Fibroblast of mammary gland (primary cell): ENCODE data around the gene ZBTB39.
"Not testable (repeated sequence)": the region's sequence is repeated elsewhere in the genome, so short reads cannot be mapped to it uniquely, and the experiment has no call there.

Experiments
- DNase-seq: peaks from one replicate; pipeline ENCODE4 v3.0.0-alpha.2; 2010; ENCODE audit warnings: low read depth
- H3K4me3 ChIP-seq: 2 replicates; pipeline ENCODE4 v1.5.1; 2011; ENCODE audit warnings: low read depth, mild to moderate bottlenecking, low read length, moderate library complexity; ENCODE audit not compliant: control insufficient read depth
- TF ChIP-seq, protein P1 (sequence below): conservative IDR thresholded peaks from 2 replicates; pipeline ENCODE4 v1.5.1; 2011; ENCODE audit warnings: low read depth, low read length, inconsistent platforms; ENCODE audit not compliant: control insufficient read depth, insufficient read depth

The ZBTB39 gene

DNA sequence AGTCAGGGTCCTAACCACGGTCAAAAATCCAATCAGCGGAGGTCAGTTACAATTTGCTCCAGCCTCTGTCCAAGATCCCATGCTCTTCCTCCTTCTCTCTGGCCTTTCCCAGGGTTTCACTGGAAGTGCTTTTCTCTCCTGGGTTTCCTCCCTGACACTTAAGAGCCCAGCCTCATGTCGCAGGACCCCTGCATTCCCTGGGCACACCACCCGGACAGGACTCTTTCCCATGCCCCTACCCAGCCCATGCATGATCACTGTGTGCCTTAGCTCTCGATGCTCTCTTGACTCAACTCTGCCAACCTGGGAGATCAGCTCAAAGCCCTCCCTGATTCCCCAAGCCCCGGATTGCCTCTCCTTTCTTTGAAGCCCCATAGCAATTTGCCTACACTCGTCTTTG is 25.4 kb upstream of the ZBTB39 start:
- no peak overlapping the region for H3K4me3 ChIP-seq
- TF ChIP-seq, protein P1, sequence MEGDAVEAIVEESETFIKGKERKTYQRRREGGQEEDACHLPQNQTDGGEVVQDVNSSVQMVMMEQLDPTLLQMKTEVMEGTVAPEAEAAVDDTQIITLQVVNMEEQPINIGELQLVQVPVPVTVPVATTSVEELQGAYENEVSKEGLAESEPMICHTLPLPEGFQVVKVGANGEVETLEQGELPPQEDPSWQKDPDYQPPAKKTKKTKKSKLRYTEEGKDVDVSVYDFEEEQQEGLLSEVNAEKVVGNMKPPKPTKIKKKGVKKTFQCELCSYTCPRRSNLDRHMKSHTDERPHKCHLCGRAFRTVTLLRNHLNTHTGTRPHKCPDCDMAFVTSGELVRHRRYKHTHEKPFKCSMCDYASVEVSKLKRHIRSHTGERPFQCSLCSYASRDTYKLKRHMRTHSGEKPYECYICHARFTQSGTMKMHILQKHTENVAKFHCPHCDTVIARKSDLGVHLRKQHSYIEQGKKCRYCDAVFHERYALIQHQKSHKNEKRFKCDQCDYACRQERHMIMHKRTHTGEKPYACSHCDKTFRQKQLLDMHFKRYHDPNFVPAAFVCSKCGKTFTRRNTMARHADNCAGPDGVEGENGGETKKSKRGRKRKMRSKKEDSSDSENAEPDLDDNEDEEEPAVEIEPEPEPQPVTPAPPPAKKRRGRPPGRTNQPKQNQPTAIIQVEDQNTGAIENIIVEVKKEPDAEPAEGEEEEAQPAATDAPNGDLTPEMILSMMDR: no peak

DNA sequence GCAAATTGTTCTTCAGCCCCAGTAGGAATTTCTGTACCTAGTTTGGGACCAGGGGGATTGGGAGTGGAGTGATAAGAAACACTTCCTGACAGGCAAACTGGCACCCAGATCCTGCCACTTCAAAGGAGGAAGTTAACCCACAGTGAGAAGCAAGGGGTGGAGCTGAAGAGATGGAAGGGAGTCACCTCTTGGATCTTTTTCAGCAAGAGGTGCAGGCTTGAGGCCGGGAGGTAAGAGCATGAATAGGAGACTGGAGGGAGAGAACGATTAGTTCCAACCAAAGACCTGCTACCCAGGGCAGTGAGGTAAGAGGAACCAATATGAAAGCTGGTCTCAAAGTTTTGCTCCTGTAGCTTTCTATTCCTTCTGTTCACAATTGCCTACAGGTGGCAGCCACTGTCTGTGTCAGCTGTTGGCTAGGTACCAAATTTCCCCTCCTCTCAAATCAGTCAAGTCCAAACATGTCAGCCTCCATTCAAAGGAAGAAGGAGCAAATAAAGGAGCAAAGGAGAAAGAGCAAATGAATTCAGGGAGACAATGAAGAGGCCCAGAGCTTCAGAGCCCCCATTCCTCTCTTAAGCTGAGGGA is 24.9 kb upstream of the ZBTB39 start:
- H3K4me3 ChIP-seq: no peak overlapping the region
- TF ChIP-seq, protein P1: no peak
- no peak for DNase-seq

More for the DNA sequence above, 25.4 kb upstream of the ZBTB39 start:
- no peak for DNase-seq

DNA sequence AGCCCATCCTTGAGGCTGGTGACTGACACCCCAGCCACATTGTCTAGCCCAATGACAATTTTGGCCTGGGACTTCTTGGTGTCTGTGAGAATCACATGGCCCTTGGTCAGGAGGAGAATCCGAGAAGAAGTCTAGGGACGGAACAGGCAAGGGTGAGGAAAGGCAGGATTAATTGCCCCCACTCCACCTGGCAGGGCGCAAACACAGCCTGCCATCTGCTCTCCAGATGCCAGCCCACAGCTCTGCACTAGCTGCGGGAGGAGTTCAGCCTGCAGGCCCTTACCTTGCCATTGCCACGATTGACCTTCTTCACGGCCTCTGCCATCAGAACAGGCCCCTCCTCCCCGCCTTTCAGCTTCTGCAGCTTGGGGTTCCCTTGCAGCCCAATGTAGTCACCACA is 23.1 kb upstream of the ZBTB39 start:
- TF ChIP-seq, protein P1: no peak
- no peak for DNase-seq

DNA sequence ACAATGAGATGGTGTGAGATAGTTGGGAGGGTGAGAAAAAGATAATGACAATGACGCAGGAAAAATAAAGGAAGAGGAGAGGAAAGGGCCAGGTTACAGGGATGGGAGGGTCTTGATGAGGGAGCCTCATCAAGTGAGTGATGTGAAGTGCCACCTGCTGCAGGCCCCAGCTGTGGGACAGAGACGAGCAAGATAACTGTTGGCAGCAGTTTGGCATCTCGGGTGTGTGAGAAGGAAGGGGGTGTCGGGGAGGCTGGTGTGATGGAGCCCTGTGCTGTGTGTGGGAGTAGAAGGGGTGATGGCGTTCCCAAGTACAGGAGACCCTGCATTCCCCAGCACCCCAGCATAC is 21.4 kb upstream of the ZBTB39 start:
- no peak overlapping the region for H3K4me3 ChIP-seq
- DNase-seq: no peak
- TF ChIP-seq, protein P1: no peak

More for the DNA sequence above, 23.1 kb upstream of the ZBTB39 start:
- H3K4me3 ChIP-seq: no peak overlapping the region

GRCh38 chr12:57027011-57027804 is 20.9 kb upstream of the ZBTB39 start:
- DNase-seq: no peak
- TF ChIP-seq, protein P1: no peak
- H3K4me3 ChIP-seq: no peak overlapping the region

- no peak overlapping the region for H3K4me3 ChIP-seq
- TF ChIP-seq, protein P1: no peak
- DNase-seq: no peak
These were observed 18.9 kb upstream of the ZBTB39 start for GRCh38 chr12:57025196-57025595.

DNA sequence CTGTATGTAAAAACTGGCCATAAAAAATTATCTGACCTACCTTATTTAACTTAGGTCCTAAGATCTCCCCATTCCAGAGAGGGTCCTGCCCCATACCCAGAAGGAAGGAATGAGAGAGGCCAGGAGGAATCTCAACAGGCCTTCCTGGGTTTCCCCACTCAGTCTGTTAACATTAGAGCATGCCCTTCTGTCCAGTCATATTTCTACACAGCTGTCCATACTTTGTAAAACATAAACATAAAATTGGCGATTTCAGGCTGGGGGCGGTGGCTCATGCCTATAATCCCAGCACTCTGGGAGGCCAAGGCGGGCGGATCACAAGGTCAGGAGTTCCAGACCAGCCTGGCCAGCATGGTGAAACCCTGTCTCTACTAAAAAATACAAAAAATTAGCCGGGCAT is 16.0 kb upstream of the ZBTB39 start:
- H3K4me3 ChIP-seq, DNase-seq: not testable (repeated sequence)
